CD4-positive, alpha-beta T cell treated with Interleukin-2 at 100 ng/mL for 4 hours (primary cell): Measurements from ENCODE around the gene CX3CL1.

Source experiments
- DNase-seq: peaks from one replicate; pipeline ENCODE4 v3.0.0-alpha.2; 2020; ENCODE audit warnings: low spot score

Gene CX3CL1

GRCh38 chr16:57405097-57405496 is 32.8 kb downstream of the CX3CL1 start:
- DNase-seq, result no peak

- DNase-seq, result no peak
Observed at GRCh38 chr16:57406881-57407280, 34.6 kb downstream of the CX3CL1 start.

GRCh38 chr16:57407521-57408353 is 35.4 kb downstream of the CX3CL1 start:
- DNase-seq, result no peak

GRCh38 chr16:57409065-57409464 is 36.8 kb downstream of the CX3CL1 start:
- DNase-seq, result no peak

GRCh38 chr16:57409870-57410587 is 37.7 kb downstream of the CX3CL1 start:
- DNase-seq, result no peak

GRCh38 chr16:57411362-57411976 is 39.2 kb downstream of the CX3CL1 start:
- no peak for DNase-seq

GRCh38 chr16:57412584-57412983 is 40.3 kb downstream of the CX3CL1 start:
- no peak for DNase-seq

GRCh38 chr16:57413301-57413730 is 41.0 kb downstream of the CX3CL1 start:
- no peak for DNase-seq

GRCh38 chr16:57413733-57414132 is 41.4 kb downstream of the CX3CL1 start:
- no peak for DNase-seq

GRCh38 chr16:57416084-57416483 is 43.8 kb downstream of the CX3CL1 start:
- no peak for DNase-seq

- no peak for DNase-seq
Observed at GRCh38 chr16:57419506-57419905, 47.2 kb downstream of the CX3CL1 start.

- DNase-seq, result no peak
Observed at GRCh38 chr16:57422026-57422944, 50.0 kb downstream of the CX3CL1 start.

- DNase-seq, result no peak
Observed at GRCh38 chr16:57423152-57423551, 50.9 kb downstream of the CX3CL1 start.

- no peak for DNase-seq
Observed at GRCh38 chr16:57424583-57424982, 52.3 kb downstream of the CX3CL1 start.

GRCh38 chr16:57426356-57426755 is 54.1 kb downstream of the CX3CL1 start:
- DNase-seq, result no peak

- DNase-seq, result no peak
Observed at GRCh38 chr16:57427307-57427706, 55.0 kb downstream of the CX3CL1 start.

GRCh38 chr16:57427824-57428223 is 55.5 kb downstream of the CX3CL1 start:
- DNase-seq, result no peak

GRCh38 chr16:57430955-57431354 is 58.7 kb downstream of the CX3CL1 start:
- no peak for DNase-seq

- no peak for DNase-seq
Observed at GRCh38 chr16:57432505-57432904, 60.2 kb downstream of the CX3CL1 start.

- DNase-seq, result no peak
Observed at GRCh38 chr16:57432989-57433388, 60.7 kb downstream of the CX3CL1 start.

GRCh38 chr16:57434003-57434402 is 61.7 kb downstream of the CX3CL1 start:
- no peak for DNase-seq
